Activated naive CD8-positive, alpha-beta T cell treated with anti-CD3 and anti-CD28 coated beads, Interleukin-2, amount 50 U/mL, for 24 hours (primary cell): ENCODE measurements around the gene CD300LB.

Experiments
- ATAC-seq: fragments of 150-1000 bp; cut with Tn5 transposase; one replicate; pipeline ENCODE4 v1.10.0; 2021
- DNase-seq: peaks from one replicate; pipeline ENCODE4 v3.0.0; 2021
- H3K27ac Mint-ChIP-seq: one replicate; pipeline ENCODE4 v1.8.0; 2021; ENCODE audit warnings: mild to moderate bottlenecking, mixed read lengths
- H3K27me3 Mint-ChIP-seq: one replicate; pipeline ENCODE4 v1.8.0; 2021; ENCODE audit warnings: mixed read lengths
- H3K36me3 Mint-ChIP-seq: one replicate; pipeline ENCODE4 v1.8.0; 2021; ENCODE audit warnings: low read depth, mixed read lengths
- H3K4me1 Mint-ChIP-seq: one replicate; pipeline ENCODE4 v1.8.0; 2021; ENCODE audit warnings: mixed read lengths
- H3K4me3 Mint-ChIP-seq: one replicate; pipeline ENCODE4 v1.8.0; 2021; ENCODE audit warnings: mild to moderate bottlenecking, moderate library complexity, mixed read lengths
- H3K9me3 Mint-ChIP-seq: one replicate; pipeline ENCODE4 v1.8.0; 2021; ENCODE audit warnings: mixed read lengths

The CD300LB gene

DNA sequence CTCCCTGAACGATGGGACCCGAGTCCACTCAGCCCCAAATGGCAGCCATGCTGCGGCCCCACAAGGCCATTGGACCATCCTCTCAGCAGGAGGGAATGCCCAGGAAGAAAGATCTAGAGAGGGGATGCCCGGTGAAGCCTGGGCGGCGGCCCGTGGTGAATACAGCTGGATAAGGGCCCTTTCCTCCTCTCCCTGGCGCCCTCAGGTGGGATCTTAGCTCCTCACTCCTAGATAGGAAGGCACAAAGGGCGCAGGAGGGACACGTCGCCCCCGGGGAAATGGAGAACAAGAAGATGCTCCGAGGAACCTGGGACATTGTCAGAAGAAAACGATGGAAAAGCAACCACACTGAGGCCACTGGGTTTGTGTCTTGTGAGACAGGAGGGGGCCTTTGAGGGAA, 12.1 kb upstream of the CD300LB start:
- ATAC-seq = no peak
- Mint-ChIP-seq H3K27me3 (peaks cover 2% of the 10 kb centered on the region), H3K4me1 (peaks cover 9% of the 10 kb centered on the region), H3K36me3 (no peaks in the 10 kb centered on the region), H3K27ac (no peak overlapping the region), H3K9me3 (no peaks in the 10 kb centered on the region), H3K4me3 (no peak overlapping the region)
- DNase-seq = no peak

DNA sequence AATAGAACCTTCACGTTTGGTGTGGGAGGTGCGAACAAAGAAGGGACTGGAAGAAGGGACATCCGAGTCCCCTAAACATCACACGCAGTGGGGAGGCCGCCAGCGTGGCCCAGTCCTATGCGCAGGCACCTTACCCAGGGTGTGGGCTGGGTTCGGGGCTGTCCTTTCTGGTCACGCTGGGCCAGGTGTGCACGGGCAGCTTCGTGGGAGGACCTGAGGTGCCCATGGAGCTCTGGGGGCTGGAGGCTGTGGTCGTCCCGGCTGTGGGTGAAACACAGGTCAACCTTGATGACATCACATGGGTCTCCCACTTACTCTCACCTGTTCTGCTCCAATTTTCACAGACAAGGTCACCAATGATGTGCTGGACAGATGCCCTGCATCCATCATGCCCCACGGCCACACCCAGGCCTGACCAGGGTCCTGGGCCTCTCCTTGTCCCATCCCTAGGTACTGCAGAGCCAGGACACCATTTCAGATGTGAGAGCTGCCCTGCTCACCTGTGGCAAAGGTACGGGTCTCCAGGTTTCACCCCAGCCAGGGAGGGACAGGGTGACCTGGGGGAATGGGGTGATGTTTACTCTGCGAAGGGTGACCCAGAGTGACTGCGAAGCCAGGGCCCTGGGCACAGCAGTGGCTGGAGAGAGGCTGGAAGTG, 11.6 kb upstream of the CD300LB start:
- no peak overlapping the region for H3K27ac Mint-ChIP-seq

DNA sequence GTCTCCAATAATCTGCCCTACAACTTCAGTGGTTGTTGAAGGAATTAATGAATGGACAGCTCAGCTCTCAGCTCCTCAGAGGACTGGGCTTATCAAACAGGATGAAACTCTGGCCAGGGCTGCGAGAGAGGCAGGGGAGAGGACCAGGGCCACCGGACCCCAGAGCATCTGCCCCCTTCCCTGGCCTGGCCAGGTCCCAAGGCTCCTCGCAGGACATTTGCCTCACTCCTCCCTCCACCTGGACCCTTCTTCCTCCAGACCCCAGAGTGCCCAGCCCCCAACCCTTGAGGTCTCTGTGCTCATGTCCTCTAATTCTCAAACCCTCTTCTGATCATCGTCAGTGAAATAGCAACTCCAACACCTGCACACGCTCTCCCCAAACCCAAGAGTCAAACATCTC, 10.9 kb upstream of the CD300LB start:
- Mint-ChIP-seq H3K36me3 (no peaks in the 10 kb centered on the region), H3K27ac (no peak overlapping the region), H3K27me3 (peaks cover 3% of the 10 kb centered on the region), H3K4me1 (no peaks in the 10 kb centered on the region), H3K4me3 (no peak overlapping the region), H3K9me3 (no peaks in the 10 kb centered on the region)
- no peak for DNase-seq
- ATAC-seq = no peak

More for the DNA sequence above, 11.6 kb upstream of the CD300LB start:
- ATAC-seq = no peak
- Mint-ChIP-seq H3K36me3 (no peaks in the 10 kb centered on the region), H3K4me3 (no peak overlapping the region), H3K4me1 (peaks cover 5% of the 10 kb centered on the region), H3K27me3 (peaks cover 2% of the 10 kb centered on the region), H3K9me3 (no peaks in the 10 kb centered on the region)
- DNase-seq = no peak

DNA sequence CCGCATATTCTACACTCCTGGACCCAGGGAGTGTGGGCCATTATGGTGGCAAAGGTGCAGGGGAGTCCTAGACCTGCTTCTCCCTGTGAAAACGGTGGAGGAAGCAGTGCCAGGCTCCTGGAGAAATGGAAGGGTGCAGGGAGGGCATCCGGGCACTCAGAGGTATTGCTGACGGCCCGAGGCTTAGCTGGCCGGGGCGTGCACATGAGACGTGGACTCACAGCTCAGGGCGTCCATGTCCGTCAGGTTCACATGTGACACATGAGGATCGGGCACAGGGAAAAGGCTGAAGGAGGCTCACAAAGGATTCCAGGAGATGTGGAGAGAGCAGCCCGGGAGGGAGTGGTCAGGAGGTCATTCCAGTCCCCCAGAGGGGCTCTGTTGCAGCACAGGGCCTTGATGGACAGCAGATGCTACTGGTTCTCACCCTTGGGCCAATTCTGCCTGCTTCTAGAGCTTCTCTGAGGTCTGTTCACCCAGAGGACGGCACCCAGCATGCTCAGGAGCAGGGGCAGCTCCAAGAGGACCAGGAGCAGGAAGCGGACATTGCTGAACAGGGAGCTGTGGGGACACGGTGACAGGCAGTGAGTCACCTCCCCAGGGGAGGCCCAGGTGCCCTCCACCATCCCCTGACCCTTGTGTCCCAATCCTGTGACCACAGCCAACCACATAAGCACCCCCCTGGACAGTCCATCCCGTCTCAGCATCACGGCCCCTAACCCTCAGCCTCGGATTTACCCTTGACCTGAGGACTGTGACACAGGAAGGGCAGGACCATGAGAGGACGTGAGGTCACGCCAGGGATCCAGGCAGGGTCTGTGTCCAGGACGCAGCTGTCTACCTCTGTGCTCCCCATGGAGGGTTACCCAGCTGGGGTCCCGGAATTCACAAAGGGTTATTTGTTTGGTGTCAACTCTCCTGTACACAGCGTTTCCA, 10.2 kb upstream of the CD300LB start:
- no peak for ATAC-seq
- H3K27ac Mint-ChIP-seq = no peak overlapping the region

DNA sequence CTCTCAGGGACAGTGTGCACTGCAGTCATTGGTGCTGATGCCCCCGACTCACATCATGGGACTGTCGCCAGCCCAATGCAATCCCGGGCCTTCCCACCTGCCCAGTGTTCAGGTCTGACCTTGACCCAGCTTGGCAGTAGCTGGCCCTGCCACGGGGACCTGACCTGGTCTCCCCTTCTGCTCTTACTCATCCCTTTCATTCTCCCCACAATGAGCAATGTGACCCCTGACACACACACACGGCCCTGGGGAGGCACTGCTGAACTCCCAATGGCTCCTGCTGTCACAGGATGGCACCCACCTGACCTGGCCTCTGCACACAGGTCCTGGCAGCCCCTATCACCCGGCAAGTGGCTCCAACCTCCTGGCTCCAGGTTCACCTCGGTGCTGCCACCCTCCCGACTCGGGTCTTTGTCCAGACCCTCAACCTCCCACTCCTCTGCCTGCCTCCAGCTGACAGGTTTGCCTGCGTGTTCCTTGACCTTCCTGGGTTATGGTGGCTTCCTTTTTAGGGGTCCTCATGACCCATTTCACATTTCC, 8.1 kb upstream of the CD300LB start:
- Mint-ChIP-seq H3K27me3 (peaks cover 16% of the 10 kb centered on the region), H3K27ac (no peak overlapping the region), H3K4me3 (no peak overlapping the region), H3K9me3 (no peaks in the 10 kb centered on the region), H3K36me3 (no peaks in the 10 kb centered on the region), H3K4me1 (no peaks in the 10 kb centered on the region)
- DNase-seq (no peak), ATAC-seq (no peak)

More for the DNA sequence above, 10.2 kb upstream of the CD300LB start:
- Mint-ChIP-seq H3K36me3 (no peaks in the 10 kb centered on the region), H3K4me3 (no peak overlapping the region), H3K9me3 (no peaks in the 10 kb centered on the region), H3K27me3 (peaks cover 9% of the 10 kb centered on the region), H3K4me1 (no peaks in the 10 kb centered on the region)
- no peak for DNase-seq

DNA sequence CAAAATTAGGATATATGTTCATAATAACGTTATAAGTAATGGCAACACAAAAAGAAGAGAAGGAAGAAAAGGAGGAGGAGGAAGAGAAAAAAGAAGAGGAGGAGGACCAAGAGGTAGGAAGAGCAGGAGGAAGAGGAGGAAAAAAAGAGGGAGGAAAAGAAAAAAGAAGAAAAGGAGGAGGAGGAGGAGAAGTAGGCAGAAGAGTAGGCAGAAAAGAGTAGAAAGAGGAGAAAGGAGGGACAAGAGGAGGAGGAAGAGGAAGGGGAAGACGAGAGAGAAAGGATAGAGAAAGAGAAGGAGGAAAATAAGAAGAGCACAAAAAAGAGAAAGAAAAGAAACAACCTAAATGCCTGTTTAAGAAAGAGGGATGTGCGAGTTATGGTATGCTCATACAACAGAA, 5.6 kb upstream of the CD300LB start:
- H3K9me3 Mint-ChIP-seq = no peaks in the 10 kb centered on the region
- DNase-seq = no peak
- no peak overlapping the region for H3K4me3 Mint-ChIP-seq
- peaks cover 29% of the 10 kb centered on the region for H3K27me3 Mint-ChIP-seq
- H3K4me1 Mint-ChIP-seq = peaks cover 10% of the 10 kb centered on the region
- H3K36me3 Mint-ChIP-seq = no peaks in the 10 kb centered on the region
- H3K27ac Mint-ChIP-seq = no peak overlapping the region
- no peak for ATAC-seq

DNA sequence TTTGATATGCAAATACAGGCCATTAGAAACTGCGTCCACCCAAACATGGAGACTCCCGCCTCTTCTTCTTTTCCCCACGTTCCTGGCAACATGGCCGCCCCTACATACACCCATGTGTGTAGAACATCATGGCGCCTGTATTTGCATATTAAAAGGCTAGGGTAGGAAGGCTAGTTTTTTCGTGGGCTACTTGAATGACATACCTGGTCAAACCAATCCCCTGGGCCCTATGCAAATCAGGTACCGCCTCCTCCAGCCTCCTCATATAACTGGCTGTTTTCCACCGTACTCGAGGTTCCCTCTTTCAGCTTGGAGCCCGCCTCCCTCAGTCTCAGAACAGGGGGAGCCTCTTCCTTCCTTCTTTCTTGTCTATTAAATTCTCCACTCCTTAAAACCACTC, 840 bp upstream of the CD300LB start:
- DNase-seq (peak; percentile 26), ATAC-seq (peak; percentile 38)
- H3K27ac Mint-ChIP-seq = no peak overlapping the region

DNA sequence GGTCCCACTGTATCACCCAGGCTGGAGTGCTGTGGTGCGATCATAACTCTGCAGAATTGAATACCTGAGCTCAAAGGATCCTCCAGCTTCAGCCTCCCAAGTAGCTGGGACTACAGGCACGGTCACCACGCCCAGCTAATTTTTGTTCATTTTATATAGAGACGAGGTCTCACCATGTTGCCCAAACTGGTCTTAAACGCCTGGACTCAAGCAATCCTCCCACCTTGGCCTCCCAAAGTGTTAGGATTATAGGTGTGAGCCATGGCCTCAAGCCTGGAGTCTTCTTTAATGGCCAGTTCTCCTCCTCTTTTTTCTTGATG, 484 bp downstream of the CD300LB start:
- H3K9me3 Mint-ChIP-seq = no peaks in the 10 kb centered on the region
- peaks cover 17% of the 10 kb centered on the region for H3K4me1 Mint-ChIP-seq
- H3K36me3 Mint-ChIP-seq = no peaks in the 10 kb centered on the region
- H3K27me3 Mint-ChIP-seq = peaks cover 36% of the 10 kb centered on the region
- DNase-seq = no peak
- H3K4me3 Mint-ChIP-seq = no peak overlapping the region
- no peak overlapping the region for H3K27ac Mint-ChIP-seq
- no peak for ATAC-seq

More for the DNA sequence above, 840 bp upstream of the CD300LB start:
- Mint-ChIP-seq H3K4me3 (peak overlapping the region; percentile 8), H3K27me3 (peaks cover 41% of the 10 kb centered on the region), H3K9me3 (no peaks in the 10 kb centered on the region), H3K4me1 (peaks cover 17% of the 10 kb centered on the region), H3K36me3 (no peaks in the 10 kb centered on the region)

DNA sequence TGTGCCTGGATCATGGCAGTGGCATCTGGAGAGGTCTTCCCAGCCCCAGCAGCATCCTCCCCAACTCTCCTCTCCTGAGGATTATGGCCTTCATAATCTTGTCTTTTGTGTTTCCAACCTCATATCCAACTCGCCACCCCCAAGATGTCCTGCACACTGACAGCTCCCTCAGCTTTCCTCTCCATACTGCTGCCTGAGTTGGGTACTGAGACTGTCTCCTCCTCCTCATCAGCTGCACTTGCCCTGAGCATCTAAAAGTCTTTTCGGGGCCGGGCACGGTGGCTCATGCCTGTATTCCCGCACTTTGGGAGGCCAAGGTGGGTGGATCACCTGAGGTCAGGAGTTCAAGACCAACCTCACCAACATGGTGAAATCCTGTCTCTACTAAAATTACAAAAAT, 2.0 kb downstream of the CD300LB start:
- Mint-ChIP-seq H3K27me3 (peaks cover 29% of the 10 kb centered on the region), H3K36me3 (no peaks in the 10 kb centered on the region), H3K4me1 (peaks cover 17% of the 10 kb centered on the region), H3K4me3 (no peak overlapping the region), H3K9me3 (no peaks in the 10 kb centered on the region), H3K27ac (no peak overlapping the region)
- no peak for ATAC-seq
- DNase-seq = no peak

DNA sequence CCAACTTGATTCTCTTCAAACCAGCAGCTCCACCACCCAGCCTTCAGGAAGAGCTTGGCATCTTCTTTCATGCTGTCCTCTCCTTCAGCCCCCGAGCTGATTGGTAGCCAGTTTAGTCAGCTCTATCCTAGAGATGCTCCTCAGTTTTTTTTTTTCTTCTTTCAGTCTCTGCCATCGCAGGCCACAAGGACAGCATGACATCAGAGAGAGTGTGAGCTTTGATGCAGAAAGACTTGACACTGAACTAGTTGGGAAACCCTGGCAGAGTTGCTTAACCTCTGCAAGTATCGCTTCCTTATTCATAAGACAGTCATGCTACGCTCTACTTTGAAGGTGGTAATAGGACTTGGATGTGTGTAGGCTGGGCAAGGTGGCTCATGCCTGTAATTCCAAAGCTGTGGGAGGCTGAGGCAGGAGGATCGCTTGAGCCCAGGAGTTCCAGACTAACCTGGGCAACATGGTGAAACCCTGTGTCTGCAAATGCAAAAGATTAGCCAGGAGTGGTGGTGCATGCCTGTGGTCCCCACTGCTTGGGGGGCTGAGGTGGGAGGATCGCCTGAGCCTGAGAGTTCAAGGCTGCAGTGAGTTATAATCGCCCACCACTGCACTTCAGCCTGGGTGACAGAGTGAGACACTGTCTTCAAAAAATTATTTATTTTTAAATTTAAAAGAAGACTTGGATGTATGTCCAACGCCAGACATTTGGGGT, 2.6 kb downstream of the CD300LB start:
- H3K27ac Mint-ChIP-seq = no peak overlapping the region
- DNase-seq = no peak
- peaks cover 17% of the 10 kb centered on the region for H3K4me1 Mint-ChIP-seq
- no peaks in the 10 kb centered on the region for H3K36me3 Mint-ChIP-seq
- H3K9me3 Mint-ChIP-seq = no peaks in the 10 kb centered on the region
- peaks cover 31% of the 10 kb centered on the region for H3K27me3 Mint-ChIP-seq
- H3K4me3 Mint-ChIP-seq = no peak overlapping the region
- ATAC-seq = peak; percentile 52

DNA sequence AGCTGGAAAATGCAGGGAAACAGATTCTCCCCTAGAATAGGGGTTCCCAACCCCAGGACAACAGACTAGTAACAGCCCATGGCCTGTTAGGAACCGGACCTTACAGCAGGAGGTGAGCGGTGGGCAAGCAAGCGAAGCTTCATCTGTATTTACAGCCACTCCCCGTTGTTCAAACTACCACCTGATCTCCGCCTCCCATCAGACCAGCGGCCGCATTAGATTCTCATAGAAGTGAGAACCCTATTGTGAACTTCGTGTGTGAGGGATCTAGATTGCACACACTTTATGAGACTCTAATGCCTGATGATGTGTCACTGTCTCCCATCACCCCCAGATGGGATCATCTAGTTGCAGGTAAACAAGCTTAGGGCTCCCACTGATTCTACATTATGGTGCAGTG, 3.5 kb downstream of the CD300LB start:
- no peaks in the 10 kb centered on the region for H3K36me3 Mint-ChIP-seq
- H3K4me1 Mint-ChIP-seq = peaks cover 14% of the 10 kb centered on the region
- ATAC-seq (no peak), DNase-seq (no peak)
- H3K4me3 Mint-ChIP-seq = no peak overlapping the region
- no peaks in the 10 kb centered on the region for H3K9me3 Mint-ChIP-seq
- H3K27me3 Mint-ChIP-seq = peaks cover 28% of the 10 kb centered on the region
- no peak overlapping the region for H3K27ac Mint-ChIP-seq

DNA sequence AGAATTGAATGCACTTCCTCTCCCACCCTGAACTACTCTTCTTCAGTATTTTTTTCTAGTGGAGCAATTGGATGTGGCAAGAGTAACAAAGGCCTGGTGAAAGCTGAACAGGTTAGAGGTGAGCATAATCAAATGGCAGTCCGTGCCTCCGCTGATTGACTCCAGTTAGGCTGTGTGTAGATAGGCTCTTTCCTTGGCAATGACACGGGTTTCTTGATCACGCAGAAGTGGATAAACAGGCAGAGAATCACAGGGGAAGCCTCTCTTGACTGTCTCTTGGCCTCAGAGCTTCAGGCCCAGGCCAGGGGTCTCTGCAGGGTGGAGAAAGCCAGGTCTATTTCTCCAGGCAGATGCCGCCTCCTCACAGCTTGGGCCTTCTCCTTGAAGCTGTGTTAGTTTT, 4.2 kb downstream of the CD300LB start:
- Mint-ChIP-seq H3K4me1 (peaks cover 8% of the 10 kb centered on the region), H3K27ac (no peak overlapping the region), H3K4me3 (no peak overlapping the region), H3K9me3 (no peaks in the 10 kb centered on the region), H3K36me3 (no peaks in the 10 kb centered on the region), H3K27me3 (peaks cover 27% of the 10 kb centered on the region)
- ATAC-seq (no peak), DNase-seq (no peak)

DNA sequence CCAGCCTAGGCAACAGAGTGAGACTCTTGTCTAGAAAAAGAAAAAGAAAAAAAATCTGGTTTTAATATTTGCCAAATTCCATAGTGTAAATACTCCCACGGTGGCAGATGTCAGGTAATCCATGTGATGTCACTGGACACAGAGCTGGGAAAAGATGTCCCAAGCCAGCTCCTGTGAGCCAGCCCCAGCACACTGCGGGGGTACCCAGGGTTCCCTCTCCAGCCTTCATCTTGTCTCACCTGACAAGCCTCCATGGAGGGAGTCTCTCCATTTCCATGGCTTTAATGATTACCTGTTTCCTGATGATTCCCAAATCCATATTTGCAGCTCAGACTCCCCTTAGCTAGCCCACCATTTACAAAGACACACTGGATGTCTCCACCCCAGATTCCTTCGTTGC, 4.6 kb downstream of the CD300LB start:
- Mint-ChIP-seq H3K36me3 (no peaks in the 10 kb centered on the region), H3K4me3 (no peak overlapping the region), H3K27me3 (peaks cover 30% of the 10 kb centered on the region), H3K9me3 (no peaks in the 10 kb centered on the region), H3K4me1 (peaks cover 8% of the 10 kb centered on the region), H3K27ac (no peak overlapping the region)
- ATAC-seq (no peak), DNase-seq (no peak)

DNA sequence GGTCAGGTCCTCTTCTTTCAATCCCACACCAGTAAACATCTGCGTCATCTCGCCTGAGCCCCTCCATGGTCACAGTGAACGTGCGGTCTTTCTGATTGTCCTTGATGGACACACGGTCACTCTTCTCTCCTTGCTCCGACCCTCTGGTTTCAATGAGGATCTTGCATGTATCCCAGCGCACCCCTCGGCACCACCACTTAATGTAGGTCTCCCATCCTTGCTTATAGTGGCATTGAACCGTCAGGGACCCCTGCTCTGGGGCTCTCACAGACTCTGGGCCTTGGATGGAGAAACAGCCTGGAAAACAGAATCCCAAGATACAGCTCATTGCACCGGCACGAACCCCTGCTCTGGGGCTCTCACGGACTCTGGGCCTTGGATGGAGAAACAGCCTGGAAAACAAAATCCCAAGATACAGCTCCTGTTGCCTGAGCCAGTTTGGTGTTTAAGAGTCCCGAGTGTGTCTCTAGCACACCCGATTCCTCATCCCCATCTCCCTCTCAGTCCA, 5.4 kb downstream of the CD300LB start:
- Mint-ChIP-seq H3K9me3 (peaks cover 2% of the 10 kb centered on the region), H3K27ac (no peak overlapping the region), H3K4me1 (peaks cover 14% of the 10 kb centered on the region), H3K36me3 (no peaks in the 10 kb centered on the region), H3K4me3 (no peak overlapping the region), H3K27me3 (peaks cover 33% of the 10 kb centered on the region)
- ATAC-seq (no peak), DNase-seq (no peak)

DNA sequence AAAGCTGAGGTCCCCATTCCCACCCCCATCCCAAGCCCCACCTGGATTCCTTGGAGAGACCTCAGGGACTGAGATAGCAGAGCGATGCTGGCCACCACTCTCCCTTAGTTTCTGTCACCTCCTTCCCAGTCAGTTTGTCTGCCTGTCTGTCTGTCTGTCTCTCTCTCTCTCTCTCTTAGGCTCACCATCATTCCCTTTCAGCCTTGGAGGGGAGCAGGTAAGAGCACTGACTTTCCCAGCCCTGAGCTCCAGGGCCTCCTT, 5.9 kb downstream of the CD300LB start:
- DNase-seq = no peak
- no peak for ATAC-seq
- H3K4me1 Mint-ChIP-seq = peaks cover 18% of the 10 kb centered on the region
- H3K27ac Mint-ChIP-seq = no peak overlapping the region
- no peaks in the 10 kb centered on the region for H3K36me3 Mint-ChIP-seq
- H3K27me3 Mint-ChIP-seq = peaks cover 31% of the 10 kb centered on the region
- peaks cover 3% of the 10 kb centered on the region for H3K9me3 Mint-ChIP-seq
- H3K4me3 Mint-ChIP-seq = no peak overlapping the region
